SK-MEL-5 (cell line): ENCODE data around the gene KLHDC3. TPM values are rescaled to one million over a fixed set of nuclear protein-coding genes. Genes with fewer than 3 reads are reported as not detected.

Experiments
- DNase-seq: peaks from one replicate; pipeline ENCODE4 v3.0.0-alpha.2; 2016; ENCODE audit warnings: low read depth, low spot score
- in situ Hi-C: cut with HindIII; loops from 2 replicates; pipeline ENCODE4 v1.10.0; 2016; ENCODE audit warnings: low sequenced_read_pairs, high pct_unique_total_duplicates, low pct_unique_long_range_greater_than_20kb
- total RNA-seq: library from RNA; depleted of rRNA; stranded (reverse); fragments of >200 nt; shearing (Covaris generic); gene quantifications from 2 replicates; pipeline ENCODE4 v1.2.3, GENCODE V29; 2014; rRNA removed

KLHDC3 gene
- total RNA-seq, 1 experiment from 2014 or later, result 61.6 TPM

- DNase-seq, result no peak
- in situ Hi-C loops, result no loop called here
These were observed 47.8 kb downstream of the KLHDC3 start for GRCh38 chr6:43061861-43062260.

GRCh38 chr6:43062818-43063217 lies 48.8 kb downstream of the KLHDC3 start:
- DNase-seq, result no peak
- in situ Hi-C loops, result no loop called here

- DNase-seq, result peak; percentile 64
- in situ Hi-C loops, result no loop called here
These were observed 56.1 kb downstream of the KLHDC3 start for GRCh38 chr6:43070028-43070632.

Other genes with a start within 250 kb of the KLHDC3 start
- gene BICRAL, start 232.2 kb upstream of the KLHDC3 start, total RNA-seq, result 5.2 and 5.6 TPM in 2 replicates
- 110 and 112 TPM in 2 replicates for gene RPL7L1, start 134.6 kb upstream of the KLHDC3 start, total RNA-seq
- 6.2 and 9.7 TPM in 2 replicates for gene PTCRA, start 98.2 kb upstream of the KLHDC3 start, total RNA-seq
- gene CNPY3, start 84.8 kb upstream of the KLHDC3 start, total RNA-seq, result 38.6 and 40.1 TPM in 2 replicates
- gene GNMT, start 53.5 kb upstream of the KLHDC3 start, total RNA-seq, result 0.34 TPM in 1 of 2 replicates, not detected in the other
- gene PEX6, start 35.1 kb upstream of the KLHDC3 start, total RNA-seq, result 15.2 and 18.4 TPM in 2 replicates
- 37.3 and 39.1 TPM in 2 replicates for gene PPP2R5D, start 29.7 kb upstream of the KLHDC3 start, total RNA-seq
- 66.6 and 79.1 TPM in 2 replicates for gene MEA1, start 303 bp upstream of the KLHDC3 start, total RNA-seq
- gene RRP36, start 7.4 kb downstream of the KLHDC3 start, total RNA-seq, result 81.9 and 89.9 TPM in 2 replicates
- gene CUL7, start 39.6 kb downstream of the KLHDC3 start, total RNA-seq, result 18.8 and 20.2 TPM in 2 replicates
- gene MRPL2, start 45.2 kb downstream of the KLHDC3 start, total RNA-seq, result 49.9 and 51.9 TPM in 2 replicates
- 6.8 and 8.3 TPM in 2 replicates for gene KLC4, start 45.4 kb downstream of the KLHDC3 start, total RNA-seq
- gene PTK7, start 62.1 kb downstream of the KLHDC3 start, total RNA-seq, result 19.7 TPM in 2 replicates
- gene SRF, start 157.0 kb downstream of the KLHDC3 start, total RNA-seq, result 16.4 and 17.6 TPM in 2 replicates
- gene CUL9, start 167.9 kb downstream of the KLHDC3 start, total RNA-seq, result 16.7 and 18.1 TPM in 2 replicates
- gene DNPH1, start 215.2 kb downstream of the KLHDC3 start, total RNA-seq, result 108 and 109 TPM in 2 replicates
- not detected in 2 replicates for gene TTBK1, start 229.2 kb downstream of the KLHDC3 start, total RNA-seq